HCT116 (cell line): Measurements from ENCODE around the gene ROBO1. TPM values are rescaled to one million over a fixed set of nuclear protein-coding genes. Genes with fewer than 3 reads are reported as not detected.

Source experiments
- ATAC-seq: fragments of 200-7000 bp; cut with Tn5 transposase; 2 replicates; pipeline ENCODE4 v1.9.1; 2020; ENCODE audit warnings: mild to moderate bottlenecking, moderate library complexity
- BruUV-seq: library from RNA; stranded (reverse); fragments of 400-500 nt; replicated peaks from 2 replicates; lab custom pipeline; 2021; lab: Mats Ljungman, UMichigan
- CTCF ChIA-PET: fragments of 300-600 bp; sonication (Branson Sonifier 250); formaldehyde crosslinking; loops from one replicate; lab custom pipeline; 2021; ENCODE audit warnings: antibody characterized with exemption; lab: Charles Lee
- POLR2A ChIA-PET: fragments of 300-600, 350-600 bp; sonication (Branson Sonifier 250); formaldehyde crosslinking; loops from one replicate; lab custom pipeline; 2021; ENCODE audit warnings: antibody characterized with exemption; lab: Charles Lee
- RAD21 ChIA-PET, 2 experiments: fragments of 300-600 bp; sonication (Branson Sonifier 250); formaldehyde crosslinking; loops; one replicate each; lab custom pipeline; 2023; ENCODE audit warnings: low total read pairs in 2 of 2; ENCODE audit not compliant: uncharacterized antibody in 2 of 2, unreplicated experiment in 2 of 2, low non-redundant PET in 1 of 2; lab: Charles Lee
- DNase-seq: peaks from one replicate; pipeline ENCODE4 v3.0.0-alpha.2; 2010; ENCODE audit warnings: low read depth, low spot score
- H2AFZ ChIP-seq: fragments of 200-600 bp; shearing (Covaris generic), sonication (generic); 2 replicates; pipeline ENCODE4 v1.6.1; 2017; ENCODE audit warnings: low read depth, mixed run types, mixed read lengths, antibody characterized with exemption, low read length; ENCODE audit not compliant: poor library complexity, severe bottlenecking
- H3K27ac ChIP-seq: 2 replicates; pipeline ENCODE4 v1.5.1; 2012; ENCODE audit warnings: low read depth, low read length
- H3K27me3 ChIP-seq: fragments of 200-600 bp; sonication (generic); 2 replicates; pipeline ENCODE4 v1.6.1; 2016; ENCODE audit warnings: mixed run types, low read length, mixed read lengths; ENCODE audit not compliant: insufficient read depth
- H3K36me3 ChIP-seq, 2 experiments: fragments of 200-500 bp in 1 of 2; fragments of 200-600 bp in 1 of 2; sonication (Bioruptor generic) in 1 of 2; sonication (generic) in 1 of 2; 2 replicates each; pipeline versions ENCODE4 v1.5.1 to v1.6.1; 2014 to 2016; ENCODE audit warnings: low read length in 2 of 2, inconsistent platforms in 1 of 2, mixed read lengths in 1 of 2, mixed run types in 1 of 2; ENCODE audit not compliant: insufficient read depth in 2 of 2, control insufficient read depth in 1 of 2
- H3K4me1 ChIP-seq, 2 experiments: fragments of 200-600 bp in 1 of 2; sonication (generic) in 1 of 2; 2 replicates each; pipeline versions ENCODE4 v1.5.1 to v1.6.1; 2012 to 2017; ENCODE audit warnings: low read length in 2 of 2, inconsistent platforms in 1 of 2, mild to moderate bottlenecking in 1 of 2, mixed read lengths in 1 of 2, mixed run types in 1 of 2, moderate library complexity in 1 of 2; ENCODE audit not compliant: insufficient read depth in 2 of 2, control insufficient read depth in 1 of 2
- H3K4me2 ChIP-seq: fragments of 200-600 bp; sonication (generic); 2 replicates; pipeline ENCODE4 v1.6.1; 2017; ENCODE audit warnings: mixed run types, low read length, mixed read lengths
- H3K4me3 ChIP-seq, 2 experiments: fragments of 200-600 bp in 1 of 2; sonication (generic) in 1 of 2; replicated peaks in 1 of 2; 2 replicates each; pipeline ENCODE4 v1.5.1; 2011 to 2016; ENCODE audit warnings: low read length in 2 of 2, control low read depth in 1 of 2, low read depth in 1 of 2, mild to moderate bottlenecking in 1 of 2, mixed read lengths in 1 of 2, mixed run types in 1 of 2
- H3K79me2 ChIP-seq: fragments of 200-600 bp; sonication (generic); 2 replicates; pipeline ENCODE4 v1.6.1; 2017; ENCODE audit warnings: mild to moderate bottlenecking, mixed run types, low read length, moderate library complexity, mixed read lengths; ENCODE audit not compliant: insufficient read depth
- H3K9ac ChIP-seq: fragments of 200-600 bp; sonication (generic); 2 replicates; pipeline ENCODE4 v1.6.1; 2016; ENCODE audit warnings: low read length, mixed read lengths
- H3K9me2 ChIP-seq: fragments of 200-600 bp; sonication (generic), shearing (Covaris generic); 2 replicates; pipeline ENCODE4 v1.6.1; 2017; ENCODE audit warnings: mixed run types, mild to moderate bottlenecking, moderate library complexity; ENCODE audit not compliant: insufficient read depth
- H3K9me3 ChIP-seq, 2 experiments: fragments of 200-500 bp in 1 of 2; fragments of 200-600 bp in 1 of 2; sonication (Bioruptor generic) in 1 of 2; sonication (generic) in 1 of 2; 2 replicates each; pipeline ENCODE4 v1.6.1; 2014 to 2017; ENCODE audit warnings: low read length in 2 of 2, mixed read lengths in 2 of 2, inconsistent platforms in 1 of 2, low read depth in 1 of 2, mild to moderate bottlenecking in 1 of 2, mixed run types in 1 of 2, moderate library complexity in 1 of 2; ENCODE audit not compliant: control insufficient read depth in 1 of 2, insufficient read depth in 1 of 2
- H4K20me1 ChIP-seq: fragments of 200-600 bp; sonication (generic), shearing (Covaris generic); 2 replicates; pipeline ENCODE4 v1.6.1; 2017; ENCODE audit warnings: mixed run types, mild to moderate bottlenecking, moderate library complexity; ENCODE audit not compliant: insufficient read depth
- CEBPB ChIP-seq: IDR thresholded peaks from 2 replicates; pipeline ENCODE4 v1.6.1; 2012; ENCODE audit warnings: low read depth
- EGR1 ChIP-seq: IDR thresholded peaks from 2 replicates; pipeline ENCODE4 v1.6.1; 2012; ENCODE audit warnings: low read depth
- EZH2phosphoT487 ChIP-seq: fragments of 200-600 bp; IDR thresholded peaks from 2 replicates; pipeline ENCODE4 v1.6.1; 2018; ENCODE audit warnings: antibody characterized with exemption, borderline replicate concordance
- FOSL1 ChIP-seq: IDR thresholded peaks from 2 replicates; pipeline ENCODE4 v1.6.1; 2012; ENCODE audit warnings: low read depth
- JUND ChIP-seq: IDR thresholded peaks from 2 replicates; pipeline ENCODE4 v1.6.1; 2012
- POLR2A ChIP-seq: IDR thresholded peaks from 2 replicates; pipeline ENCODE4 v1.7.0; 2011; ENCODE audit warnings: borderline replicate concordance; ENCODE audit not compliant: insufficient read depth, insufficient read length; ENCODE audit errors: extremely low read depth
- POLR2AphosphoS5 ChIP-seq: IDR thresholded peaks from 2 replicates; pipeline ENCODE4 v1.6.1; 2011; ENCODE audit warnings: mild to moderate bottlenecking, low read depth, low read length, moderate library complexity
- RAD21 ChIP-seq: IDR thresholded peaks from 2 replicates; pipeline ENCODE4 v1.6.1; 2012; ENCODE audit warnings: low read depth, mild to moderate bottlenecking
- REST ChIP-seq: IDR thresholded peaks from 2 replicates; pipeline ENCODE4 v1.6.1; 2012; ENCODE audit warnings: low read depth
- YY1 ChIP-seq: IDR thresholded peaks from 2 replicates; pipeline ENCODE4 v1.6.1; 2011; ENCODE audit warnings: low read length, low read depth, moderate library complexity, mild to moderate bottlenecking; ENCODE audit not compliant: insufficient replicate concordance; ENCODE audit errors: extremely low read depth
- ZBTB33 ChIP-seq: IDR thresholded peaks from 2 replicates; pipeline ENCODE4 v1.6.1; 2011; ENCODE audit warnings: mild to moderate bottlenecking, low read length, moderate library complexity; ENCODE audit not compliant: insufficient replicate concordance; ENCODE audit errors: extremely low read depth
- ZFX ChIP-seq: fragments of 450-650 bp; IDR thresholded peaks from 2 replicates; pipeline ENCODE4 v1.6.1; 2017
- ZNF274 ChIP-seq: fragments of 200-500 bp; sonication (Bioruptor generic); IDR thresholded peaks from 2 replicates; pipeline ENCODE4 v1.6.1; 2014; ENCODE audit warnings: mild to moderate bottlenecking, low read depth, low read length, inconsistent platforms
- intact Hi-C: fragments of 100-400 bp; cut with micrococcal nuclease; formaldehyde crosslinking; loops from 2 replicates; pipeline ENCODE4 v1.10.0; 2022
- total RNA-seq: library from RNA; stranded (reverse); gene quantifications from one replicate; pipeline ENCODE4 v1.2.1, GENCODE V29; 2021; ENCODE audit not compliant: unreplicated experiment
- TF ChIP-seq, protein P1 (sequence below): IDR thresholded peaks from 2 replicates; pipeline ENCODE4 v1.6.1; 2012
- TF ChIP-seq, protein P2 (sequence below): IDR thresholded peaks from 2 replicates; pipeline ENCODE4 v1.6.1; 2012

Gene ROBO1
- total RNA-seq, 1 experiment from 2014 or later: 0.27 TPM

- CTCF ChIA-PET: no interaction called here
- no peaks in the 10 kb centered on the region for H3K4me1 ChIP-seq
- H3K9ac ChIP-seq: no peak overlapping the region
- no peaks in the 10 kb centered on the region for H3K79me2 ChIP-seq
- intact Hi-C loops: no loop called here
- H3K9me3 ChIP-seq: no peaks in the 10 kb centered on the region; a peak in 2 of 4 replicates
- H3K27me3 ChIP-seq: no peaks in the 10 kb centered on the region
- H3K4me2 ChIP-seq: no peak overlapping the region
- no peaks in the 10 kb centered on the region for H3K9me2 ChIP-seq
- H3K36me3 ChIP-seq: no peaks in the 10 kb centered on the region
- RAD21 ChIA-PET: no interaction called here
- POLR2A ChIA-PET: no interaction called here
- TF ChIP-seq ZNF274 (no peak), RAD21 (no peak), POLR2A (no peak), ZFX (no peak), CEBPB (no peak), JUND (no peak), POLR2AphosphoS5 (no peak), FOSL1 (no peak), EGR1 (no peak)
- TF ChIP-seq, protein P1, sequence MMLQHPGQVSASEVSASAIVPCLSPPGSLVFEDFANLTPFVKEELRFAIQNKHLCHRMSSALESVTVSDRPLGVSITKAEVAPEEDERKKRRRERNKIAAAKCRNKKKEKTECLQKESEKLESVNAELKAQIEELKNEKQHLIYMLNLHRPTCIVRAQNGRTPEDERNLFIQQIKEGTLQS: no peak
- TF ChIP-seq, protein P2, sequence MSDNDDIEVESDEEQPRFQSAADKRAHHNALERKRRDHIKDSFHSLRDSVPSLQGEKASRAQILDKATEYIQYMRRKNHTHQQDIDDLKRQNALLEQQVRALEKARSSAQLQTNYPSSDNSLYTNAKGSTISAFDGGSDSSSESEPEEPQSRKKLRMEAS: no peak
- H3K4me3 ChIP-seq: no peak overlapping the region
- no peaks in the 10 kb centered on the region for H4K20me1 ChIP-seq
- DNase-seq: no peak
- H3K27ac ChIP-seq: no peak overlapping the region
- BruUV-seq: no TSS peak
- no peak for ATAC-seq
- no peak overlapping the region for H2AFZ ChIP-seq
Observed at GRCh38 chr3:79368403-79368802, 399.4 kb downstream of the ROBO1 start.

GRCh38 chr3:79367803-79368202, 400.0 kb downstream of the ROBO1 start:
- Histone ChIP-seq H3K4me1 (no peaks in the 10 kb centered on the region), H3K4me3 (no peak overlapping the region), H3K27me3 (no peaks in the 10 kb centered on the region), H3K27ac (no peak overlapping the region), H4K20me1 (no peaks in the 10 kb centered on the region), H3K9ac (no peak overlapping the region), H3K9me2 (no peaks in the 10 kb centered on the region), H3K4me2 (no peak overlapping the region), H3K79me2 (no peaks in the 10 kb centered on the region), H3K36me3 (no peaks in the 10 kb centered on the region), H3K9me3 (no peaks in the 10 kb centered on the region; a peak in 2 of 4 replicates), H2AFZ (no peak overlapping the region)
- TF ChIP-seq, protein P1: no peak
- TF ChIP-seq POLR2A (no peak), YY1 (no peak), ZBTB33 (no peak), REST (no peak), JUND (no peak), EZH2phosphoT487 (no peak), CEBPB (no peak)
- DNase-seq: no peak
- ATAC-seq: no peak
- ChIA-PET RAD21 (no interaction called here), CTCF (no interaction called here), POLR2A (no interaction called here)
- BruUV-seq: no TSS peak
- intact Hi-C loops: no loop called here
